ENCODE results near the gene XRCC4.

DNA sequence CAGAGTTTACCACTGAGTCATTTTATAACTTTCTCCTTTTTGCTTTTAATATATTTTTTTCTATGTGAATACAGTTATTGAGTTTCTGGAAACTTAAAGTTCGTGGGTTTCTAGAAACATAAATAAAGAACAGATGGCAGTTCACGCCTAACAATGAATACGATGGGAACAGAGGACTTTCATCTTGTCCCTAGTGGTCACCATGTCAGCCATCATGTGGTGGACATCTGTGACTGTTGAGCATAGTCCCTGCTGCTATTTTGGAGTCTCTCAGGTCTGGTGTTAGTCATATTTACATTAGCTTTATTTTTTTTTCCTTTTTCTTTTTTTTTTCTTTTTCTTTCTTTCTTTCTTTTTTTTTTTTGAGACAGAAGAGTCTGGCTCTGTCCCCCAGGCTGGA is 85.3 kb downstream of the XRCC4 start:
- TF ChIP-seq GATA2 (IDR thresholded peaks at IDR 0.05; ENCODE audit: low read depth, low read length): no peak
- TF ChIP-seq GATA3 (IDR thresholded peaks at IDR 0.05; ENCODE audit: low read depth, low read length): no peak
